ENCODE data around the gene CUTC. TPM values are rescaled to one million over a fixed set of nuclear protein-coding genes. Genes with fewer than 3 reads are reported as not detected.

The CUTC gene
- polyA plus RNA-seq, 3 donors: 17.3 to 41.9 (median 35.5) TPM

DNA sequence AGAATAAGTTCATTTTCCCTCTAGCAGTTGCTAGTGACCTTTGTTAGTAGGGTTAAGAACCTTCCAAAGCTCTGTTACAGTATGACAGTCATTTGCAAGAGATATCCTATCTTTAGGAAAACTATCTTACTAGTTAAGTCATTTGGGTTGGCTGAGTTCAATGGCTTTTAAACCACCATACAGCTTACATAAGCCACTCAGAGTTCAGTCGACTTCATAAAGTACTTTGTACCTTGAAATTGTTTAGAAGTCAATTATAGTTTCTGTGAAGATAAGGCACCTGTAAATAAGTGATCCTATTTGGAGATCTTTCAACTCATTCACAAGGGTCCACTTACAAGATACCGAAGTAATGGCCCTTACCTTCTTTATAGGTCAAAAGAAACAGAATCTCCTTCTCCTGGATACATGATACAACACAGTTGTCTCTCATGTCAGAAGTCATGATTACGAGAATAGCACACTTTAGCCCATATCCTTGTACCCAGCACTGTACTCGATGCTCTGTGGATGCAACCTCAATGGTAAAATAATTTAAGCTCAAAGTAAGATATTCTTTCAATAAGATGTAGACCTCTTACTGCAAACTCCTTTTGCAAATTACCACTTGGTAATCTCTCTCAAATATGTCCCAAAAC is 38.5 kb downstream of the CUTC start:
- H3K9me3 ChIP-seq (replicated peaks in 1 of 2; ENCODE audit: control insufficient read depth in 1 of 2, insufficient read depth in 1 of 2, low read length in 2 of 2): no peaks in the 10 kb centered on the region
- Mint-ChIP-seq H3K27ac (no peak overlapping the region), H3K9me3 (peaks cover 0 to 3% (median 0%) of the 10 kb centered on the region in 7 donors), H3K36me3 (no peaks in the 10 kb centered on the region), H3K27me3 (ENCODE audit: low read depth in 3 of 3) (peaks cover 0 to 2% (median 0%) of the 10 kb centered on the region in 3 donors), H3K4me1 (peaks cover 3% of the 10 kb centered on the region), H3K4me3 (no peak overlapping the region)
- H3K9ac ChIP-seq (ENCODE audit: insufficient read depth, low read length, poor library complexity, severe bottlenecking): no peak overlapping the region
- 100% methylated on average over 1 of the region's 4 CpGs for WGBS (ENCODE audit: insufficient coverage)
- TF ChIP-seq, protein P1, sequence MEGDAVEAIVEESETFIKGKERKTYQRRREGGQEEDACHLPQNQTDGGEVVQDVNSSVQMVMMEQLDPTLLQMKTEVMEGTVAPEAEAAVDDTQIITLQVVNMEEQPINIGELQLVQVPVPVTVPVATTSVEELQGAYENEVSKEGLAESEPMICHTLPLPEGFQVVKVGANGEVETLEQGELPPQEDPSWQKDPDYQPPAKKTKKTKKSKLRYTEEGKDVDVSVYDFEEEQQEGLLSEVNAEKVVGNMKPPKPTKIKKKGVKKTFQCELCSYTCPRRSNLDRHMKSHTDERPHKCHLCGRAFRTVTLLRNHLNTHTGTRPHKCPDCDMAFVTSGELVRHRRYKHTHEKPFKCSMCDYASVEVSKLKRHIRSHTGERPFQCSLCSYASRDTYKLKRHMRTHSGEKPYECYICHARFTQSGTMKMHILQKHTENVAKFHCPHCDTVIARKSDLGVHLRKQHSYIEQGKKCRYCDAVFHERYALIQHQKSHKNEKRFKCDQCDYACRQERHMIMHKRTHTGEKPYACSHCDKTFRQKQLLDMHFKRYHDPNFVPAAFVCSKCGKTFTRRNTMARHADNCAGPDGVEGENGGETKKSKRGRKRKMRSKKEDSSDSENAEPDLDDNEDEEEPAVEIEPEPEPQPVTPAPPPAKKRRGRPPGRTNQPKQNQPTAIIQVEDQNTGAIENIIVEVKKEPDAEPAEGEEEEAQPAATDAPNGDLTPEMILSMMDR (IDR thresholded peaks at IDR 0.05): no peak
- no peaks in the 10 kb centered on the region for H3K79me2 ChIP-seq (ENCODE audit: insufficient read depth, low read length)
- no peak overlapping the region for H2AFZ ChIP-seq (ENCODE audit: insufficient read depth, low read depth, low read length, poor library complexity, severe bottlenecking)
- intact Hi-C loops (cut with micrococcal nuclease): no loop called here
- H3K27ac ChIP-seq (ENCODE audit: low read depth in 1 of 2, low read length in 2 of 2): no peak overlapping the region
- no peak overlapping the region for H3K4me2 ChIP-seq (replicated peaks; ENCODE audit: extremely low read depth, low read length, poor library complexity, severe bottlenecking)
- DNase-seq: no peak
- H3K36me3 ChIP-seq (replicated peaks in 1 of 2; ENCODE audit: control insufficient read depth in 1 of 2, insufficient read depth in 2 of 2, low read length in 2 of 2): no peaks in the 10 kb centered on the region
- H3K27me3 ChIP-seq (ENCODE audit: control insufficient read depth in 2 of 2, insufficient read depth in 2 of 2, low read length in 2 of 2): no peaks in the 10 kb centered on the region
- H3K4me1 ChIP-seq (ENCODE audit: control insufficient read depth in 1 of 2, insufficient read depth in 2 of 2, low read length in 2 of 2): peaks cover 1 to 2% of the 10 kb centered on the region in 2 donors
- no peaks in the 10 kb centered on the region for H4K20me1 ChIP-seq (ENCODE audit: insufficient read depth, low read length)
- no peak overlapping the region for H3K4me3 ChIP-seq (replicated peaks in 1 of 3; ENCODE audit: low read depth in 2 of 3, low read length in 3 of 3)

DNA sequence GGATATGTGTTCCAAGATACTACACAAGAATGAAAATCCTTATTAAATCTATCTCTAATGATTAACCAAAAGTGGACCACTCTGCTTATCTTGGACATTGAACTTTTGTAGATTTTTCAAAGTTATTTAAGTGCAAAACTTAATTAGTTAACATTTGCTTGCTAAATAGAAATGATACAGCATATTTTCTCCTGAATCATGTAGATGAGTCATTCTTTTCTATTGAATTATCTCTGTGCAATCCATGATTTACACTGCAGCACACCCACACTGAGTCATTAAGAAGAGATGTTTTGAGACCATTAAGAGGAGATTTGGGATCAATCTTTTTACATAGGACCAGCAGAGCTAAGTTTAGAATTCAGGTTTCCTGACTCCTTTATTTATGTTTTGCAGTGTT is 43.8 kb downstream of the CUTC start:
- intact Hi-C loops (cut with micrococcal nuclease): no loop called here
- Histone ChIP-seq H3K4me1 (ENCODE audit: control insufficient read depth in 1 of 2, insufficient read depth in 2 of 2, low read length in 2 of 2) (peaks cover 30 to 43% of the 10 kb centered on the region in 2 donors), H3K9me3 (replicated peaks in 1 of 2; ENCODE audit: control insufficient read depth in 1 of 2, insufficient read depth in 1 of 2, low read length in 2 of 2) (no peaks in the 10 kb centered on the region), H3K4me2 (replicated peaks; ENCODE audit: extremely low read depth, low read length, poor library complexity, severe bottlenecking) (peak overlapping the region; percentile 13), H3K4me3 (replicated peaks in 1 of 3; ENCODE audit: low read depth in 2 of 3, low read length in 3 of 3) (no peak overlapping the region), H3K9ac (ENCODE audit: insufficient read depth, low read length, poor library complexity, severe bottlenecking) (no peak overlapping the region), H3K27me3 (ENCODE audit: control insufficient read depth in 2 of 2, insufficient read depth in 2 of 2, low read length in 2 of 2) (no peaks in the 10 kb centered on the region), H3K27ac (ENCODE audit: low read depth in 1 of 2, low read length in 2 of 2) (peak overlapping the region in 1 of 2 donors; percentile 63), H3K36me3 (replicated peaks in 1 of 2; ENCODE audit: control insufficient read depth in 1 of 2, insufficient read depth in 2 of 2, low read length in 2 of 2) (no peaks in the 10 kb centered on the region), H2AFZ (ENCODE audit: insufficient read depth, low read depth, low read length, poor library complexity, severe bottlenecking) (no peak overlapping the region), H3K79me2 (ENCODE audit: insufficient read depth, low read length) (no peaks in the 10 kb centered on the region), H4K20me1 (ENCODE audit: insufficient read depth, low read length) (no peaks in the 10 kb centered on the region)
- DNase-seq: peak; percentile 46 to 74 (median 69)
- peak overlapping the region in 6 of 7 donors; percentile 11 to 86 (median 70) for H3K27ac Mint-ChIP-seq
- no peaks in the 10 kb centered on the region for H3K36me3 Mint-ChIP-seq
- peak overlapping the region in 1 of 2 donors; percentile 35 for H3K4me3 Mint-ChIP-seq
- H3K27me3 Mint-ChIP-seq (ENCODE audit: low read depth in 3 of 3): no peaks in the 10 kb centered on the region
- H3K4me1 Mint-ChIP-seq: peaks cover 42% of the 10 kb centered on the region
- TF ChIP-seq, protein P1 (IDR thresholded peaks at IDR 0.05): no peak
- peaks cover 0 to 1% (median 0%) of the 10 kb centered on the region in 7 donors for H3K9me3 Mint-ChIP-seq
